Spleen (tissue), 11 donors: ENCODE measurements around the gene DMWD. TPM values are rescaled to one million over a fixed set of nuclear protein-coding genes. Genes with fewer than 3 reads are reported as not detected.

ENCODE experiments used
- DNase-seq: peaks from one replicate; pipeline ENCODE4 v3.0.0-alpha.2; 2020
- H3K27ac ChIP-seq, 8 donors: fragments of 200-600 bp; sonication (generic) in 7 of 8; 1 replicate in 4 of 8; 2 replicates in 4 of 8; pipeline versions ENCODE4 v1.5.0 to v1.8.0; 2016 to 2021; ENCODE audit warnings: inconsistent platforms in 4 of 8, mild to moderate bottlenecking in 4 of 8, moderate library complexity in 1 of 8
- H3K27me3 ChIP-seq, 7 donors: fragments of 200-600 bp; sonication (generic) in 6 of 7; replicated peaks in 1 of 7; 1 replicate in 4 of 7; 2 replicates in 3 of 7; pipeline versions ENCODE4 v1.5.0 to v1.8.0; 2016 to 2021; ENCODE audit warnings: inconsistent platforms in 3 of 7, mild to moderate bottlenecking in 1 of 7
- H3K36me3 ChIP-seq, 6 donors: fragments of 200-600 bp; sonication (generic) in 5 of 6; 1 replicate in 4 of 6; 2 replicates in 2 of 6; pipeline versions ENCODE4 v1.5.0 to v1.8.0; 2016 to 2021; ENCODE audit warnings: inconsistent platforms in 2 of 6
- H3K4me1 ChIP-seq, 6 donors: fragments of 200-600 bp; sonication (generic) in 5 of 6; 1 replicate in 3 of 6; 2 replicates in 3 of 6; pipeline versions ENCODE4 v1.5.0 to v1.8.0; 2016 to 2021; ENCODE audit warnings: inconsistent platforms in 3 of 6
- H3K4me3 ChIP-seq, 8 donors: fragments of 200-600 bp; sonication (generic) in 7 of 8; 1 replicate in 4 of 8; 2 replicates in 4 of 8; pipeline versions ENCODE4 v1.5.0 to v1.8.0; 2016 to 2021; ENCODE audit warnings: inconsistent platforms in 4 of 8, mild to moderate bottlenecking in 4 of 8, moderate library complexity in 2 of 8
- H3K9me3 ChIP-seq, 8 donors: fragments of 200-600 bp; sonication (generic) in 7 of 8; 1 replicate in 4 of 8; 2 replicates in 4 of 8; pipeline versions ENCODE4 v1.5.0 to v1.8.0; 2016 to 2021; ENCODE audit warnings: inconsistent platforms in 4 of 8
- CTCF ChIP-seq, 11 experiments: fragments of 200-600 bp in 7 of 11; fragments of 450-650 bp in 4 of 11; sonication (generic) in 4 of 11; IDR thresholded peaks in 8 of 11; conservative IDR thresholded peaks in 3 of 11; 1 replicate in 7 of 11; 2 replicates in 4 of 11; pipeline versions ENCODE4 v1.4.0 to v1.8.0; 2016 to 2021; ENCODE audit warnings: antibody characterized with exemption in 11 of 11, inconsistent platforms in 4 of 11, mild to moderate bottlenecking in 1 of 11
- POLR2A ChIP-seq, 3 donors: fragments of 450-650 bp; IDR thresholded peaks; one replicate each; pipeline ENCODE4 v1.5.1; 2017; ENCODE audit warnings: antibody characterized with exemption in 3 of 3, mild to moderate bottlenecking in 1 of 3
- POLR2AphosphoS5 ChIP-seq, 3 donors: sonication (generic); formaldehyde crosslinking; IDR thresholded peaks; one replicate each; pipeline ENCODE4 v1.5.1; 2017; ENCODE audit warnings: antibody characterized with exemption in 3 of 3
- WGBS, 5 donors: extraction: QIAGEN DNeasy Blood & Tissue Kit in 3 of 5; methylation state at CpG; one replicate each; pipeline versions ENCODE4 v1.1.5 to v1.1.7; 2013 to 2018; 5-methylcytosine and 5-hydroxymethylcytosine counted together
- intact Hi-C: fragments of 100-400 bp; cut with DNase I; formaldehyde crosslinking; loops from one replicate; pipeline ENCODE4 v1.15.0; 2023; ENCODE audit warnings: low total_unique reads
- polyA plus RNA-seq, 3 donors: library from polyadenylated mRNA; stranded (reverse); fragments of 200-250 nt; gene quantifications; one replicate each; pipeline ENCODE4 v1.2.1, GENCODE V29; 2013
- total RNA-seq, 7 donors: library from RNA; depleted of rRNA in 3 of 7; stranded (reverse); fragments of >200 nt in 3 of 7; fragmentation: NEBNext Ultra II Directional in 4 of 7; extraction: Animal tissue kit (Norgen Biotek cat#: 25700) in 4 of 7; gene quantifications; one replicate each; pipeline versions ENCODE4 v1.1.0 to v1.2.1, GENCODE V29; 2016 to 2021
- donor health status: healthy with polysubstance abuse.
- donor health status: DM: no; HTN: no; CAD: no; lungs with moderate emphysema.
- donor health status: DM: no; HTN: no; CAD: no.
- donor health status: Bipolar disorder and iron deficiency.
- donor health status: healthy.
- donor health status: DM: no; HTN: no; CAD: no.
- donor health status: DM: yes; HTN: yes; CAD: no.

The DMWD gene
- total and polyA plus RNA-seq, 10 donors = 6.4 to 57.0 (median 42.6) TPM

- no peak for DNase-seq
- Histone ChIP-seq H3K27ac (no peak overlapping the region), H3K27me3 (no peaks in the 10 kb centered on the region), H3K4me1 (no peaks in the 10 kb centered on the region), H3K36me3 (peaks cover 0 to 100% (median 93%) of the 10 kb centered on the region in 6 donors), H3K9me3 (no peaks in the 10 kb centered on the region), H3K4me3 (no peak overlapping the region)
- peak; percentile 19 to 71 (median 42) for TF ChIP-seq POLR2AphosphoS5 (IDR thresholded peaks at IDR 0.05)
- no peak for TF ChIP-seq CTCF (IDR thresholded peaks at IDR 0.05 in 8 of 11, conservative IDR thresholded peaks at IDR 0.05 in 3 of 11)
- WGBS, 5 donors = 82 to 93% (median 90%) methylated on average over 25 to 26 of the region's 26 CpGs
- intact Hi-C loops = no loop called here
Observed at GRCh38 chr19:45824531-45825262, 32.1 kb upstream of the DMWD start.

- TF ChIP-seq POLR2A (IDR thresholded peaks at IDR 0.05) (no peak), POLR2AphosphoS5 (IDR thresholded peaks at IDR 0.05) (peak in 2 of 3 donors; percentile 23 to 65)
- Histone ChIP-seq H3K27me3 (no peaks in the 10 kb centered on the region), H3K36me3 (peaks cover 0 to 100% (median 92%) of the 10 kb centered on the region in 6 donors), H3K4me1 (no peaks in the 10 kb centered on the region), H3K27ac (no peak overlapping the region), H3K4me3 (no peak overlapping the region), H3K9me3 (no peaks in the 10 kb centered on the region)
- DNase-seq = no peak
- intact Hi-C loops = no loop called here
- 80 to 88% (median 83%) methylated on average over 12 of the region's 12 CpGs for WGBS, 5 donors
Observed at GRCh38 chr19:45824041-45824471, 31.4 kb upstream of the DMWD start.

GRCh38 chr19:45823182-45823581 is 30.5 kb upstream of the DMWD start:
- H3K27ac ChIP-seq = no peak overlapping the region
- H3K4me3 ChIP-seq = no peak overlapping the region
- H3K27me3 ChIP-seq = no peaks in the 10 kb centered on the region
- intact Hi-C loops = no loop called here
- no peak for DNase-seq
- 95 to 98% (median 97%) methylated on average over 12 of the region's 12 CpGs for WGBS, 5 donors
- no peaks in the 10 kb centered on the region for H3K4me1 ChIP-seq
- H3K36me3 ChIP-seq = peaks cover 0 to 100% (median 83%) of the 10 kb centered on the region in 6 donors
- no peaks in the 10 kb centered on the region for H3K9me3 ChIP-seq
- TF ChIP-seq POLR2A (IDR thresholded peaks at IDR 0.05) (no peak), POLR2AphosphoS5 (IDR thresholded peaks at IDR 0.05) (no peak), CTCF (IDR thresholded peaks at IDR 0.05 in 8 of 11, conservative IDR thresholded peaks at IDR 0.05 in 3 of 11) (no peak)

GRCh38 chr19:45822716-45823115 is 30.1 kb upstream of the DMWD start:
- TF ChIP-seq POLR2A (IDR thresholded peaks at IDR 0.05) = no peak
- no peak for TF ChIP-seq POLR2AphosphoS5 (IDR thresholded peaks at IDR 0.05)
- Histone ChIP-seq H3K4me1 (peaks cover 0 to 3% (median 0%) of the 10 kb centered on the region in 6 donors), H3K9me3 (no peaks in the 10 kb centered on the region), H3K27ac (no peak overlapping the region), H3K36me3 (peaks cover 0 to 100% (median 78%) of the 10 kb centered on the region in 6 donors), H3K4me3 (no peak overlapping the region), H3K27me3 (no peaks in the 10 kb centered on the region)
- intact Hi-C loops = no loop called here
- DNase-seq = no peak
- WGBS, 5 donors = 91 to 97% (median 94%) methylated on average over 3 to 5 of the region's 5 CpGs

GRCh38 chr19:45821570-45821969 is 28.9 kb upstream of the DMWD start:
- H3K36me3 ChIP-seq = peaks cover 0 to 91% (median 67%) of the 10 kb centered on the region in 6 donors
- DNase-seq = no peak

More at GRCh38 chr19:45821570-45821969, 28.9 kb upstream of the DMWD start:
- H3K4me3 ChIP-seq = no peak overlapping the region
- intact Hi-C loops = no loop called here
- WGBS, 5 donors = 86 to 93% (median 90%) methylated on average over 4 to 10 of the region's 10 CpGs
- no peak overlapping the region for H3K27ac ChIP-seq
- peaks cover 0 to 14% (median 8%) of the 10 kb centered on the region in 6 donors for H3K4me1 ChIP-seq
- TF ChIP-seq CTCF (IDR thresholded peaks at IDR 0.05 in 8 of 11, conservative IDR thresholded peaks at IDR 0.05 in 3 of 11) (no peak), POLR2AphosphoS5 (IDR thresholded peaks at IDR 0.05) (peak in 2 of 3 donors; percentile 39 to 73), POLR2A (IDR thresholded peaks at IDR 0.05) (no peak)
- H3K27me3 ChIP-seq = peaks cover 0 to under 1% (median 0%) of the 10 kb centered on the region in 7 donors
- no peaks in the 10 kb centered on the region for H3K9me3 ChIP-seq
